Muscle layer of duodenum (tissue), 2 donors: ENCODE data around the gene CLVS2.

ENCODE experiments used
- H3K27ac ChIP-seq: one replicate; pipeline ENCODE4 v1.7.0; 2013; ENCODE audit warnings: mild to moderate bottlenecking, low read length
- H3K27me3 ChIP-seq: one replicate; pipeline ENCODE4 v1.7.0; 2013; ENCODE audit warnings: low read depth, mild to moderate bottlenecking, control low read depth, low read length
- H3K36me3 ChIP-seq, 2 donors: one replicate each; pipeline ENCODE4 v1.7.0; 2013; ENCODE audit warnings: low read length in 2 of 2, control low read depth in 1 of 2, mild to moderate bottlenecking in 1 of 2; ENCODE audit not compliant: insufficient read depth in 2 of 2, control insufficient read depth in 1 of 2
- H3K4me1 ChIP-seq, 2 donors: one replicate each; pipeline ENCODE4 v1.7.0; 2013; ENCODE audit warnings: low read length in 2 of 2, mild to moderate bottlenecking in 2 of 2, control low read depth in 1 of 2, moderate library complexity in 1 of 2; ENCODE audit not compliant: insufficient read depth in 2 of 2, control insufficient read depth in 1 of 2
- H3K4me3 ChIP-seq, 2 donors: one replicate each; pipeline ENCODE4 v1.7.0; 2013; ENCODE audit warnings: low read length in 2 of 2, low read depth in 1 of 2, mild to moderate bottlenecking in 1 of 2
- H3K9me3 ChIP-seq, 2 donors: one replicate each; pipeline ENCODE4 v1.7.0; 2013; ENCODE audit warnings: low read length in 2 of 2, control low read depth in 1 of 2, mild to moderate bottlenecking in 1 of 2; ENCODE audit not compliant: control insufficient read depth in 1 of 2
- donor health status: healthy.

CLVS2 gene

DNA sequence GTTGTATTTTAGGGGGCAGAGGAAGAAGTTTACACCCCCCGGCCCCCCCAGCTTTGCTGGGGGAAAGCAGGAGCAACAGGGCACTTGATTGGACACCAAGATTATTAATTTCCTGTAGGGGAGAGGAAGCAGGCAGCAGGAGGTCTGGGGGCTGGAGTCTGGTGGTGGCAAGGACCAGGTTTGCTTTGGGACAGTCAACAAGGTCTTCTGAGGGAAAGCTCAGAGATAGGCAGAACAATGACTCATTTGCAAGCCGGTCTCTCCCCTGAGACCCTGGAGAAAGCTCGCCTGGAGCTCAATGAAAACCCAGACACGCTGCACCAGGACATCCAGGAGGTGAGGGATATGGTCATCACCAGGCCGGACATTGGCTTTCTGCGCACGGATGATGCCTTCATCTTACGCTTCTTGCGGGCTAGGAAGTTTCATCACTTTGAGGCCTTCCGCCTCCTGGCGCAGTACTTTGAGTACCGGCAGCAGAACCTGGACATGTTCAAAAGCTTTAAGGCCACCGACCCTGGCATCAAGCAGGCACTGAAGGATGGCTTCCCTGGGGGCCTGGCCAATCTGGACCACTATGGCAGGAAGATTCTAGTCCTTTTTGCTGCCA is 1.6 kb downstream of the CLVS2 start:
- no peak overlapping the region for H3K4me3 ChIP-seq
- no peak overlapping the region for H3K27ac ChIP-seq
- H3K4me1 ChIP-seq: peaks cover 0 to 14% of the 10 kb centered on the region in 2 donors
- H3K27me3 ChIP-seq: peaks cover 9% of the 10 kb centered on the region
- no peaks in the 10 kb centered on the region for H3K9me3 ChIP-seq
- no peaks in the 10 kb centered on the region for H3K36me3 ChIP-seq

DNA sequence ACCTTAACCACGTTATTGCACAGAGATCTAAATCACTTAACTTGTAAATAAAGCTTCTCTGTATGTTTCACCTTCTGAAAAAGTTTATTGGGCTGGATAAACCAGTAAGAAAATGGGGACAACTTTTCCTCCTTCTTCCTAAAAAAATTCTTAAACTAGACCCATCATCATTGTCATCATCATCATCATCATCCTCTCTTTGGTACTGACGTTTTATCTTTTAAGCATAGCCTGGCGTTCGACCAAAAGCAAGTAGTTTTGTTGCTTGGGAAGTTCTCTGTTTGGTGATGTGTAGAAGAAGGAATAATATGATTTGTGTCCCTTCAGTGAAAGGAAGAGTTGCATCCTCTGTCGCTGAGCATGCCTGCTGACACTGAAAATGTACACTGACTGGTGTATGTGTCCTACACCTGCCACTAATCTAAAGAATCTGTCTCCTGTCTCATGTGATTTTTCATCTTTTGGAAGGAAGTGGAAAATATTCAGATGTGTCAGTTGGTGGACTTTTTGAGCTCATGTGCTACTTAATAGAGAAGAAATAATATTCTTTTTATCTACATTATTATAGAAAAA is 2.5 kb downstream of the CLVS2 start:
- H3K27me3 ChIP-seq: peaks cover 9% of the 10 kb centered on the region
- H3K36me3 ChIP-seq: no peaks in the 10 kb centered on the region
- H3K9me3 ChIP-seq: no peaks in the 10 kb centered on the region
- H3K4me1 ChIP-seq: peaks cover 0 to 14% of the 10 kb centered on the region in 2 donors
- H3K27ac ChIP-seq: no peak overlapping the region
- H3K4me3 ChIP-seq: no peak overlapping the region

DNA sequence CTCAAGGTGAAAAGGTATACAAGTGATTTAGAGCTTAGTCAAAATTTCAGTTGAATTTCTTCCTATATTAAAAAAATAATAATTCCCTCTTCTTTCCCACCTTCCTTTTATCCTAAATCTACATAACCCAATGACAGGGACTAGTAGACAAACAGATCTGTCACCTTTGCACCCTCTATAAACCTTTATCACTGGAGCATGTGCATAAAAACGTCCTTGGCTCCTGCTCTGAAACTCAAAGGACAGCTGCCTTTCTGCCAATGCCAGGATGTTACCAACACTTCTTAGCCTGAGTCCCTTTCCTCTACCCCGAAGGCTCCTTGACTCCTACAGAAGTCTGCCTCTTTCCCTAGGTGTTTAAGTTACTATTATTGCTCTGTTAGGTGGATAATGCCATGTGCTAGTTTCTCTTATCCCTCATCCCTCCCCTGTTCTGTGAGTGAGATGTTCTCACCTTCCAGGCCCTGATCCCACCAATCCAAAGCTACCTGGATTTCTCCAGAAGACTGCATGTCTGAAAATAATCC is 4.3 kb downstream of the CLVS2 start:
- H3K9me3 ChIP-seq: no peaks in the 10 kb centered on the region
- no peaks in the 10 kb centered on the region for H3K36me3 ChIP-seq
- peaks cover 0 to 14% of the 10 kb centered on the region in 2 donors for H3K4me1 ChIP-seq
- H3K4me3 ChIP-seq: no peak overlapping the region
- H3K27ac ChIP-seq: no peak overlapping the region
- peaks cover 4% of the 10 kb centered on the region for H3K27me3 ChIP-seq

DNA sequence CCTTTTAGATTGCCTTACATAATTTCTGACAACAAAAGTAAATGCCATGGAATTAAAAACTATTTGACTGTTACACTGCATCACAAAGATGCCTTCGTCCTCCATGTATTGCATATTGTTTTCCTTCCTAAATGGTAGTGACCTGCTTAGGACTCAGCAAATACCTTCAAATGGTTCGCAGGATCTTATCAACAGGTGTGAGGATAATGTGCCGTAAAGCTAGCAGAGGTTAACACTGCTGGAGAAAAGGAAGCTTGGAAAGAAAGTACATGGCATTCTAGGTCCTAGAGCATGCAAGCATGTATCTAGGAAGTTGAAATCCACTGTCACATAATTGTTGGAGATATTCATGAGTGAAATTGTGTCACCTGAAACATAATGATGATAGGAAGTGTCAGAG is 5.5 kb downstream of the CLVS2 start:
- no peaks in the 10 kb centered on the region for H3K9me3 ChIP-seq

DNA sequence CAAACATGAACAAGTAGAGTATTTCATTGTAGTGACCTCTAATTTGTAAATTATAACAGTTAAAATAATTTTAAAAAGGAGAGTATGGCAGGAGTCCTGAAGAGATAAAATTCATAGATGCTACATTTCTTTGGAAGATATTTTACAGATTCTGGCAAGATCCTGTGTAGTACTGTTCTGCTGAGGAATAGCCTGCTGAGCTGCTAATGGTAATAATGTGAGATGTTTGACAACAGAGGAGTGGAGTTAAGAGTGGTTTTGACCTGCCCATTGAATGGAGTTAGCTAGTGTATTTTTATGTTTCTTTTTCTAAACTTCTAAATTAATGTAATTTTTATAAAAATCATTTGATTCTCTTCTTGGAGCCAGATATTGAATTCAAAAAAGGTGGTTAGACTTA is 11.8 kb downstream of the CLVS2 start:
- Histone ChIP-seq H3K36me3 (no peaks in the 10 kb centered on the region), H3K27me3 (no peaks in the 10 kb centered on the region), H3K9me3 (no peaks in the 10 kb centered on the region), H3K27ac (no peak overlapping the region), H3K4me3 (no peak overlapping the region), H3K4me1 (no peaks in the 10 kb centered on the region)

More for the DNA sequence above, 5.5 kb downstream of the CLVS2 start:
- no peak overlapping the region for H3K27ac ChIP-seq
- H3K4me3 ChIP-seq: no peak overlapping the region
- H3K36me3 ChIP-seq: no peaks in the 10 kb centered on the region
- H3K27me3 ChIP-seq: peaks cover 4% of the 10 kb centered on the region
- H3K4me1 ChIP-seq: peaks cover 0 to 6% of the 10 kb centered on the region in 2 donors

DNA sequence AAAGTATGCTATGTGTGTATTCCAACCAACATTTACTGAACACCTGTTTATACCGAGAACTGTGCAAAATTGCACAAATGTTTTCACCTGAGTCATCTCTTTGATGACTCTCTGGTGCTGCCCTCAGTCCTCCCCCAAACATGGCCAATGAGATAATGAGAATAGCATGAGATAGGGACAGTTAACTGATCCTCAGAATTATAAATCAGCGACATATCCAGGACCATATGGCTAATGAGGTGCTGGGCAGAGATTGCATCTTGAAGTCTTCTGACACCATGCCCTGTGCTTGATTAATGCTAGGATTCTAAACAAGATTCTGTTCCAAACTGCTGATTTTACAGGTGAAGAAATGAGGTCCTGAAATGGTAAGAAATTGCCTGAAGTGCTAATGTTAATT is 13.0 kb downstream of the CLVS2 start:
- Histone ChIP-seq H3K9me3 (no peaks in the 10 kb centered on the region), H3K4me3 (no peak overlapping the region), H3K36me3 (no peaks in the 10 kb centered on the region), H3K4me1 (no peaks in the 10 kb centered on the region), H3K27ac (no peak overlapping the region), H3K27me3 (no peaks in the 10 kb centered on the region)

DNA sequence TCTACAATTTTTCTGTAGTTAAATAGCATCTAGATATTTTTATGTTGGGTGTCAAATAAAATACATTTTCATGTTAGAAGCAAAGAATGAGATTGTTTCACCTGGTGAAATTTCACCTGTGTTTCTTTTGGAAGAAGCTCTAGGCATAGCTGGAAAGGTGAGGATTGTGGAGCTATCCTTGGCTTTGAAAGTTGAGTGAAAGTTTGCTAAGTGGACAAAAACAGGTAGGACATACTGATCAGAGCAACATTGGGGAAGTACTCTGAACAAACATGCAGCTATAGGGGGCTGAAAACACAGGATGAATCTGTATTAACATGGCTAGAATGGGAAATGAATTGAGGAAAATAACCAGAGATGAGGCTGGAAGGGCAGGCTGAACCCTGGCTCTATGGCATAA is 18.8 kb downstream of the CLVS2 start:
- Histone ChIP-seq H3K9me3 (no peaks in the 10 kb centered on the region), H3K36me3 (no peaks in the 10 kb centered on the region), H3K4me3 (no peak overlapping the region), H3K27me3 (no peaks in the 10 kb centered on the region), H3K4me1 (no peaks in the 10 kb centered on the region), H3K27ac (no peak overlapping the region)

DNA sequence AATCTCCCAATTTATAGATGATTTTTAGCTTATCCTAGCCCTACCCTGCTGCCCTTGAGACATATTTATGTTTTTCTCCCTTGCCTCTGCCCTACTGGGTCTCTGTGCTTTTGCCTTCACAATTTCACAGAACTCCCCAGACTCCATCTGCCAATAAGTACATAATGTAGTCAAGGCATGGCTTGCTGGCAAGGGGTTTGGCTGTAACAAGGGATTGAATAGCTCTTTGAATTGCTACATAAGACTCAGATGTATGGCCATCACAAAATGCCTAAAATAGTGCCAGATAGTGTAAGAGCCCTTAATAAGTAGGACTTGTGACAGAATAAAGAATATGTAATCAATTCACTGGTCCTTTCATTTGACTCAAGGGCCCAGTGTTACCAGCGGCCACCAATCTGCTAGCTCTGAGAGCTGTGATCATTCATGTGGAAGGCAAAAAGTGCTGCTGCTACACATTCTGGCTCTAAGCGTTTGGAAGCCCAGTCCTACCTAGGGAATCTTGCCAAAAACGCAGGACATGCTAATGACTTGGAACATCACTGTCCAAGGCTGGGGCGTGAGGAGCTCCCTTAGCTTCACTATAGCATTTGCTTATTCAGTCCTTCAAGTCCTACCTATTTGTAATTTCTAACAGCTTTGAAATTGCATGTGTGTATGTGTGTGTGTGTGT is 20.5 kb downstream of the CLVS2 start:
- Histone ChIP-seq H3K27me3 (no peaks in the 10 kb centered on the region), H3K9me3 (no peaks in the 10 kb centered on the region), H3K4me3 (no peak overlapping the region), H3K36me3 (no peaks in the 10 kb centered on the region), H3K27ac (no peak overlapping the region), H3K4me1 (no peaks in the 10 kb centered on the region)

DNA sequence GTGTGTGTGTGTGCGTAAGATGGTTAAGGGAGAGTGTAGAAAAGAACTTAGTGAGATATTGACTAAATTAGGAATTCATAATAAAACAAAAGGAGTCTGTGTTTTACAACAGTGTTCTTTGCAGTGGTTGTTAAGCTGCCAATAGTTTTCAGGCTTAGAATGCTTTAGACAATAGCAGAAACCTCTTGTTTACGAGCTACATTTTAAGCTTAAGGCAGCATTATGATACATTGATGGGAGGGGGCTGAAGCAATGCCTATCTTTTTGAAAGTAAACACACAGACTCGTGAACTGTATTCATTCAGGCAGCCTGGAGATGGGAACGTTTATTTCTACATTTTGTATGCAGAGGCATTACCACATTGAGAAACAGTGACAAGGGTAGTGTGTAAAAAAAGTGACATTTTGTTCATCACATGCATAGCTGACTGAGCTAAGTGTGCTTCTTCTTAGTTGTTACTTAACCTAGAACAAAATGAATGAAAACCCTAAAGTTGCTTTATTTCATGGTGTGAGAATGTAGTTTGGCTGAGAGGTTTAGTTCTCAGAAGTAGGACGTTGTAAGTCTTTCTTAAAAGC is 21.2 kb downstream of the CLVS2 start:
- no peaks in the 10 kb centered on the region for H3K4me1 ChIP-seq
- H3K27me3 ChIP-seq: no peaks in the 10 kb centered on the region
- no peak overlapping the region for H3K27ac ChIP-seq
- no peaks in the 10 kb centered on the region for H3K9me3 ChIP-seq
- H3K4me3 ChIP-seq: no peak overlapping the region
- H3K36me3 ChIP-seq: no peaks in the 10 kb centered on the region

DNA sequence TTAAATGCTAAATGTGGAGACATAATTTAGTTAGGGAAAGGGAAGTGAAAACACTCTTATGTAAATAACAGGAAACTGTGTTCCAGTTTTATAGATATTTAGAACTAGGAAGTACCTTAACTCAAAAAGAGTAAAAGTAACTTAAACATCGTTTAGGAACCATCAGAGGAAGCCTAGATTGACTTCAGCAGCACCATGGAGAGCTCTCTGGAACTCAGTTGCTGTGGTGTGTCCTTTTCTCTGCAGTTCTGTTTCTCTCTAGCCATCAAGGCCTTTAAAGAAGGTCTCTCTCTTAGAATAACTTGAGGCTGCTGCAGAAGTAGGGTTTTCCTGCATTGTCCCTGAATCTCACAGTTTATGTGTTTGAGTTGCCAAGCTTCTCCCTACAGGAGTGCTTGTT is 26.9 kb downstream of the CLVS2 start:
- H3K36me3 ChIP-seq: no peaks in the 10 kb centered on the region
- no peak overlapping the region for H3K27ac ChIP-seq
- no peaks in the 10 kb centered on the region for H3K27me3 ChIP-seq
- no peaks in the 10 kb centered on the region for H3K9me3 ChIP-seq
- H3K4me1 ChIP-seq: no peaks in the 10 kb centered on the region
- H3K4me3 ChIP-seq: no peak overlapping the region

DNA sequence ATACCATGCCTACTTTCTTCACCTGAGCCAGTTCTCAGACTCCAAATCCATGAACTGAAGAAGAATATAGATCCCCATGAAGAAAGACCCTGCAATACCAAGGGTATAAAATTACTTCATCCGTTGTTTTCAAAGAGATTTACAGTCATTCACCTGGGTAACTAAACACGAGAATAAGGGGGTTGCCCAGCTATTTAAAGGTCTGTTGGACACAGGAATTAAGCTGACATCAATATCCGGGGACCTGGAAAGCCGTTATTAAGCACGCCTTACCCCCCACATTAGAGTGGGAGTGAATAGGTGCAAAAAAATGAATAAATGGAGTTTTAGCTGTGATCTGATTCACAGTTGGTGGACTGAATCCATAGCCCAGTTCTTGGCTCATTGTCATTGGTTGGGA is 28.9 kb downstream of the CLVS2 start:
- no peak overlapping the region for H3K4me3 ChIP-seq
- no peaks in the 10 kb centered on the region for H3K9me3 ChIP-seq
- no peak overlapping the region for H3K27ac ChIP-seq
- no peaks in the 10 kb centered on the region for H3K27me3 ChIP-seq
- H3K36me3 ChIP-seq: no peaks in the 10 kb centered on the region
- H3K4me1 ChIP-seq: no peaks in the 10 kb centered on the region
